Hepatocyte (in vitro differentiated cells): Measurements from ENCODE around the gene TOMM6. TPM values are rescaled to one million over a fixed set of nuclear protein-coding genes. Genes with fewer than 3 reads are reported as not detected.
"Not testable (repeated sequence)": the region's sequence is repeated elsewhere in the genome, so short reads cannot be mapped to it uniquely, and the experiment has no call there.

Source experiments
- DNase-seq: peaks from one replicate; pipeline ENCODE4 v3.0.0-alpha.2; 2016; ENCODE audit warnings: low spot score
- H2AFZ ChIP-seq: fragments of 200-600 bp; sonication (generic); 2 replicates; pipeline ENCODE4 v1.6.0; 2016; ENCODE audit warnings: antibody characterized with exemption, mild to moderate bottlenecking
- H3K27ac ChIP-seq: fragments of 200-600 bp; sonication (generic); 2 replicates; pipeline ENCODE4 v1.5.1; 2016; ENCODE audit warnings: mild to moderate bottlenecking
- H3K27me3 ChIP-seq: fragments of 200-600 bp; sonication (generic); 2 replicates; pipeline ENCODE4 v1.6.1; 2016
- H3K36me3 ChIP-seq: fragments of 200-600 bp; sonication (generic); replicated peaks from 2 replicates; pipeline ENCODE4 v1.5.1; 2016; ENCODE audit warnings: low read depth; ENCODE audit not compliant: insufficient read depth
- H3K4me1 ChIP-seq: fragments of 200-600 bp; sonication (generic); 2 replicates; pipeline ENCODE4 v1.5.1; 2016; ENCODE audit warnings: mild to moderate bottlenecking, moderate library complexity; ENCODE audit not compliant: insufficient read depth
- H3K4me2 ChIP-seq: fragments of 200-600 bp; sonication (generic); 2 replicates; pipeline ENCODE4 v1.6.0; 2016
- H3K4me3 ChIP-seq: fragments of 200-600 bp; sonication (generic); 2 replicates; pipeline ENCODE4 v1.5.1; 2016; ENCODE audit warnings: mild to moderate bottlenecking
- H3K79me2 ChIP-seq: fragments of 200-600 bp; sonication (generic); 2 replicates; pipeline ENCODE4 v1.6.0; 2017; ENCODE audit warnings: mild to moderate bottlenecking
- H3K9me2 ChIP-seq: fragments of 200-600 bp; sonication (generic); replicated peaks from 2 replicates; pipeline ENCODE4 v1.6.0; 2017; ENCODE audit warnings: mild to moderate bottlenecking; ENCODE audit not compliant: insufficient read depth
- H3K9me3 ChIP-seq: fragments of 200-600 bp; sonication (generic); 2 replicates; pipeline ENCODE4 v1.5.1; 2016; ENCODE audit warnings: low read depth, mild to moderate bottlenecking
- H4K20me1 ChIP-seq: fragments of 200-600 bp; sonication (generic); 2 replicates; pipeline ENCODE4 v1.6.0; 2016; ENCODE audit warnings: mild to moderate bottlenecking; ENCODE audit not compliant: insufficient read depth, poor library complexity, severe bottlenecking
- CTCF ChIP-seq: fragments of 200-600 bp; sonication (generic); IDR thresholded peaks from 2 replicates; pipeline ENCODE4 v1.5.1; 2016; ENCODE audit warnings: antibody characterized with exemption, mild to moderate bottlenecking; ENCODE audit not compliant: poor library complexity
- EZH2 ChIP-seq: fragments of 200-600 bp; sonication (generic); IDR thresholded peaks from 2 replicates; pipeline ENCODE4 v1.6.1; 2016; ENCODE audit warnings: antibody characterized with exemption, mild to moderate bottlenecking, borderline replicate concordance
- EZH2phosphoT487 ChIP-seq: fragments of 200-600 bp; sonication (generic); IDR thresholded peaks from one replicate; pipeline ENCODE4 v1.6.1; 2018; ENCODE audit warnings: antibody characterized with exemption, mild to moderate bottlenecking, low read depth, moderate library complexity; ENCODE audit not compliant: unreplicated experiment, severe bottlenecking
- WGBS: methylation state at CpG from one replicate; pipeline ENCODE4 v1.1.6; 2016; ENCODE audit warnings: low lambda C conversion rate; ENCODE audit errors: missing lambda C conversion rate; 5-methylcytosine and 5-hydroxymethylcytosine counted together
- polyA plus RNA-seq: library from polyadenylated mRNA; unstranded; fragments of >200 nt; fragmentation: Nextera tagmentation; extraction: Ambion mirVana; gene quantifications from 2 replicates; pipeline ENCODE4 v1.2.1, GENCODE V29; 2016
- total RNA-seq: library from RNA; depleted of rRNA; stranded (reverse); fragments of >200 nt; gene quantifications from 2 replicates; pipeline ENCODE4 v1.2.3, GENCODE V29; 2014

The TOMM6 gene
- total and polyA plus RNA-seq, 2 experiments from 2014 or later, result 127 to 211 TPM

GRCh38 chr6:41805830-41806774 is 18.6 kb downstream of the TOMM6 start:
- no peaks in the 10 kb centered on the region for H3K27me3 ChIP-seq
- no peaks in the 10 kb centered on the region for H3K36me3 ChIP-seq
- H3K79me2 ChIP-seq, result no peaks in the 10 kb centered on the region
- no peak overlapping the region for H3K4me3 ChIP-seq
- DNase-seq, result no peak
- no peaks in the 10 kb centered on the region for H3K9me2 ChIP-seq
- 97% methylated on average over 52 of the region's 74 CpGs for WGBS
- H2AFZ ChIP-seq, result no peak overlapping the region
- H4K20me1 ChIP-seq, result no peaks in the 10 kb centered on the region
- no peak overlapping the region for H3K27ac ChIP-seq
- H3K4me1 ChIP-seq, result no peaks in the 10 kb centered on the region
- H3K9me3 ChIP-seq, result no peaks in the 10 kb centered on the region
- no peak overlapping the region for H3K4me2 ChIP-seq
- TF ChIP-seq EZH2phosphoT487, result no peak

- H3K9me3 ChIP-seq, result no peaks in the 10 kb centered on the region
- no peaks in the 10 kb centered on the region for H3K79me2 ChIP-seq
- H3K4me3 ChIP-seq, result no peak overlapping the region
- WGBS, result 97% methylated on average over 3 of the region's 3 CpGs
- no peaks in the 10 kb centered on the region for H3K9me2 ChIP-seq
- no peak for TF ChIP-seq CTCF
- no peak for TF ChIP-seq EZH2
- TF ChIP-seq EZH2phosphoT487, result no peak
- no peaks in the 10 kb centered on the region for H3K4me1 ChIP-seq
- H3K27ac ChIP-seq, result no peak overlapping the region
- H3K4me2 ChIP-seq, result no peak overlapping the region
- H3K27me3 ChIP-seq, result no peaks in the 10 kb centered on the region
- no peaks in the 10 kb centered on the region for H3K36me3 ChIP-seq
- no peak for DNase-seq
- H2AFZ ChIP-seq, result no peak overlapping the region
- no peaks in the 10 kb centered on the region for H4K20me1 ChIP-seq
Measured at GRCh38 chr6:41811095-41811494, 23.6 kb downstream of the TOMM6 start.

GRCh38 chr6:41811946-41812345 is 24.5 kb downstream of the TOMM6 start:
- H4K20me1 ChIP-seq, H3K4me3 ChIP-seq: not testable (repeated sequence)
- 98% methylated on average over 13 of the region's 13 CpGs for WGBS

GRCh38 chr6:41813469-41813868 is 26.0 kb downstream of the TOMM6 start:
- Histone ChIP-seq H3K79me2 (no peaks in the 10 kb centered on the region), H3K27ac (no peak overlapping the region), H3K27me3 (no peaks in the 10 kb centered on the region), H3K9me2 (no peaks in the 10 kb centered on the region), H4K20me1 (no peaks in the 10 kb centered on the region), H3K36me3 (no peaks in the 10 kb centered on the region), H3K4me1 (no peaks in the 10 kb centered on the region), H3K4me2 (no peak overlapping the region), H3K9me3 (no peaks in the 10 kb centered on the region), H3K4me3 (no peak overlapping the region), H2AFZ (no peak overlapping the region)
- 97% methylated on average over 2 of the region's 2 CpGs for WGBS
- no peak for DNase-seq
- TF ChIP-seq CTCF, result no peak
- TF ChIP-seq EZH2, result no peak
- TF ChIP-seq EZH2phosphoT487, result no peak

More at GRCh38 chr6:41811946-41812345, 24.5 kb downstream of the TOMM6 start:
- not testable (repeated sequence) for DNase-seq, H3K4me1 ChIP-seq, H3K36me3 ChIP-seq, H2AFZ ChIP-seq, H3K9me2 ChIP-seq, H3K79me2 ChIP-seq, H3K27me3 ChIP-seq, H3K9me3 ChIP-seq, H3K4me2 ChIP-seq, H3K27ac ChIP-seq
